Measurements from ENCODE around the gene FZD7. TPM values are rescaled to one million over a fixed set of nuclear protein-coding genes. Genes with fewer than 3 reads are reported as not detected.

Gene FZD7
- total RNA-seq, 1 experiment from 2014 or later, result 14.6 TPM

GRCh38 chr2:202037086-202037485 lies 3.4 kb downstream of the FZD7 start:
- Histone ChIP-seq H4K20me1 (ENCODE audit: insufficient read depth) (no peaks in the 10 kb centered on the region), H3K9ac (ENCODE audit: low read length) (no peak overlapping the region), H3K9me2 (ENCODE audit: insufficient read depth) (no peaks in the 10 kb centered on the region), H3K9me3 (ENCODE audit: control insufficient read depth in 1 of 2, insufficient read depth in 1 of 2, low read depth in 1 of 2, low read length in 2 of 2) (no peaks in the 10 kb centered on the region), H3K27ac (ENCODE audit: low read depth, low read length) (no peak overlapping the region), H3K4me2 (ENCODE audit: low read length) (no peak overlapping the region), H3K4me3 (replicated peaks in 1 of 2; ENCODE audit: low read depth in 1 of 2, low read length in 2 of 2) (no peak overlapping the region), H3K27me3 (ENCODE audit: insufficient read depth, low read length) (no peaks in the 10 kb centered on the region), H3K4me1 (ENCODE audit: control insufficient read depth in 1 of 2, insufficient read depth in 2 of 2, low read length in 2 of 2) (peaks cover 26 to 41% of the 10 kb centered on the region in 2 experiments), H2AFZ (ENCODE audit: low read depth, low read length, poor library complexity, severe bottlenecking) (no peak overlapping the region), H3K79me2 (ENCODE audit: insufficient read depth, low read length) (no peaks in the 10 kb centered on the region), H3K36me3 (ENCODE audit: control insufficient read depth in 1 of 2, insufficient read depth in 2 of 2, low read length in 2 of 2) (no peaks in the 10 kb centered on the region)
- RAD21 ChIA-PET (ENCODE audit: low non-redundant PET in 1 of 2, low total read pairs in 2 of 2, uncharacterized antibody in 2 of 2, unreplicated experiment in 2 of 2), result no interaction called here
- ATAC-seq, result no peak
- POLR2A ChIA-PET, result no interaction called here
- CTCF ChIA-PET, result no interaction called here
- no TSS peak for BruUV-seq (replicated peaks)
- TF ChIP-seq POLR2A (IDR thresholded peaks at IDR 0.05; ENCODE audit: borderline replicate concordance, extremely low read depth, insufficient read depth, insufficient read length), result no peak
- no peak for TF ChIP-seq CEBPB (IDR thresholded peaks at IDR 0.05; ENCODE audit: low read depth)
- TF ChIP-seq ATF3 (IDR thresholded peaks at IDR 0.05), result no peak
- no peak for TF ChIP-seq SRF (IDR thresholded peaks at IDR 0.05; ENCODE audit: low read depth)
- no peak for TF ChIP-seq CBX3 (IDR thresholded peaks at IDR 0.05; ENCODE audit: low read depth)
- no peak for TF ChIP-seq EZH2 (IDR thresholded peaks at IDR 0.05)
- no peak for TF ChIP-seq TCF7L2 (IDR thresholded peaks at IDR 0.05; ENCODE audit: borderline replicate concordance, extremely low read depth, insufficient read depth, insufficient read length)
- no peak for TF ChIP-seq RAD21 (IDR thresholded peaks at IDR 0.05; ENCODE audit: low read depth)
- TF ChIP-seq ZNF274 (IDR thresholded peaks at IDR 0.05; ENCODE audit: low read depth, low read length), result no peak
- no peak for TF ChIP-seq YY1 (IDR thresholded peaks at IDR 0.05; ENCODE audit: extremely low read depth, insufficient replicate concordance, low read depth, low read length)
- TF ChIP-seq ZFX (IDR thresholded peaks at IDR 0.05), result no peak
- no peak for TF ChIP-seq MAX (IDR thresholded peaks at IDR 0.05)
- intact Hi-C loops (cut with micrococcal nuclease), result no loop called here
- DNase-seq (ENCODE audit: low read depth, low spot score), result no peak

Measured in HCT116 (cell line).